H1 (cell line): ENCODE measurements around the gene MSL1. TPM values are rescaled to one million over a fixed set of nuclear protein-coding genes. Genes with fewer than 3 reads are reported as not detected.

ENCODE experiments used
- CBX8 ChIP-seq: fragments of 300-800, 300-1000 bp; sonication (generic); IDR thresholded peaks from 2 replicates; pipeline ENCODE4 v1.7.1; 2016; ENCODE audit warnings: low read depth, low read length, borderline replicate concordance
- EGR1 ChIP-seq: IDR thresholded peaks from 2 replicates; pipeline ENCODE4 v1.6.1; 2011; ENCODE audit warnings: low read depth, low read length, borderline replicate concordance
- HDAC2 ChIP-seq, 2 experiments: fragments of 300-600 bp in 1 of 2; sonication (generic) in 1 of 2; IDR thresholded peaks; 2 replicates each; pipeline ENCODE4 v1.6.1; 2011 to 2012; ENCODE audit warnings: low read depth in 2 of 2, low read length in 2 of 2, mild to moderate bottlenecking in 2 of 2, moderate library complexity in 2 of 2, borderline replicate concordance in 1 of 2, inconsistent platforms in 1 of 2
- KDM4A ChIP-seq: IDR thresholded peaks from one replicate; pipeline ENCODE4 v1.7.1; 2012; ENCODE audit warnings: low read depth, mild to moderate bottlenecking, moderate library complexity, low read length, inconsistent platforms; ENCODE audit not compliant: severe bottlenecking
- SIX5 ChIP-seq: IDR thresholded peaks from 2 replicates; pipeline ENCODE4 v1.6.1; 2011; ENCODE audit warnings: mild to moderate bottlenecking, low read depth, low read length
- SP1 ChIP-seq: IDR thresholded peaks from 2 replicates; pipeline ENCODE4 v1.6.1; 2011; ENCODE audit warnings: low read depth, low read length
- TAF1 ChIP-seq: IDR thresholded peaks from 2 replicates; pipeline ENCODE4 v1.6.1; 2011; ENCODE audit warnings: mild to moderate bottlenecking, low read depth, low read length
- TAF7 ChIP-seq: optimal IDR thresholded peaks from 2 replicates; pipeline ENCODE3; 2011; ENCODE audit warnings: low read depth, mild to moderate bottlenecking, inconsistent platforms, low read length, moderate library complexity, borderline replicate concordance
- polyA plus RNA-seq, 7 experiments: library from polyadenylated mRNA; depleted of rRNA in 3 of 7; stranded (reverse) in 5 of 7; unstranded in 2 of 7; fragments of >200 nt in 5 of 7; fragments of 200-250 nt in 2 of 7; gene quantifications; 1 replicate in 5 of 7; 2 replicates in 1 of 7; 4 replicates in 1 of 7; pipeline versions ENCODE4 v1.2.1 to v1.2.3, GENCODE V29; 2011 to 2013; ENCODE audit warnings: missing spikeins in 2 of 7, mixed read lengths in 2 of 7
- total RNA-seq: library from RNA; stranded (reverse); fragmentation: NEBNext Ultra II Directional; extraction: Animal tissue kit (Norgen Biotek cat#: 25700); gene quantifications from 2 replicates; pipeline ENCODE4 v1.2.1, GENCODE V29; 2021
- TF ChIP-seq, protein P1 (sequence below): IDR thresholded peaks from 2 replicates; pipeline ENCODE4 v1.6.1; 2012; ENCODE audit warnings: low read length, inconsistent platforms

The MSL1 gene
- total and polyA plus RNA-seq, 2 of the 8 experiments (the other 6 are each of a cell fraction or from before 2014, with no cell fraction given), result 24.1 to 66.5 TPM

DNA sequence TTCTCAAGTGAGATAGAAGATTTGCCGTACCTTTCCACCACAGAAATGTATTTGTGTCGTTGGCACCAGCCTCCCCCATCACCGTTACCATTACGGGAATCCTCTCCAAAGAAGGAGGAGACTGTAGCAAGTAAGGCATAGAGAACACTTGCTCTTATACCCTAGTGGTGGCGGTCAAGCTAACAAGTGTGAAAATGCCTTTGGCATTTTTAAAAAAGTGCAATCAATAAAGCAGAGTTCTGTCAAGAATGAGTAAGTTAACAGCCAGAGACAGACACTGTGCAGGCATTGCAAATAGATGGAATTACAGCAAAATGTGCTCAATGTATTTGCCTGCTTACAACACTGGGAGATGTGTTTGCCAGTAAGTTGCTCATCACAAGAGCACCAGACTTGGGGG is 7.7 kb downstream of the MSL1 start (continued):
- TF ChIP-seq, protein P1, sequence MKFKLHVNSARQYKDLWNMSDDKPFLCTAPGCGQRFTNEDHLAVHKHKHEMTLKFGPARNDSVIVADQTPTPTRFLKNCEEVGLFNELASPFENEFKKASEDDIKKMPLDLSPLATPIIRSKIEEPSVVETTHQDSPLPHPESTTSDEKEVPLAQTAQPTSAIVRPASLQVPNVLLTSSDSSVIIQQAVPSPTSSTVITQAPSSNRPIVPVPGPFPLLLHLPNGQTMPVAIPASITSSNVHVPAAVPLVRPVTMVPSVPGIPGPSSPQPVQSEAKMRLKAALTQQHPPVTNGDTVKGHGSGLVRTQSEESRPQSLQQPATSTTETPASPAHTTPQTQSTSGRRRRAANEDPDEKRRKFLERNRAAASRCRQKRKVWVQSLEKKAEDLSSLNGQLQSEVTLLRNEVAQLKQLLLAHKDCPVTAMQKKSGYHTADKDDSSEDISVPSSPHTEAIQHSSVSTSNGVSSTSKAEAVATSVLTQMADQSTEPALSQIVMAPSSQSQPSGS, result no peak
- TF ChIP-seq SP1 (no peak), HDAC2 (IDR thresholded peaks at IDR 0.05; ENCODE audit: borderline replicate concordance in 1 of 2, low read depth in 2 of 2, low read length in 2 of 2) (no peak), SIX5 (no peak), TAF1 (no peak), KDM4A (no peak), CBX8 (no peak), TAF7 (no peak), EGR1 (no peak)
